HL-60 (cell line): ENCODE measurements around the gene HCN2.

ENCODE experiments used
- DNase-seq, 2 experiments: peaks; one replicate each; pipeline ENCODE4 v3.0.0-alpha.2; 2010 to 2020; ENCODE audit warnings: low read depth in 1 of 2, low spot score in 1 of 2
- H3K27ac ChIP-seq: fragments of 250-450 bp; sonication (Bioruptor Pico); replicated peaks from 2 replicates; pipeline ENCODE4 v1.5.1; 2020; ENCODE audit warnings: mild to moderate bottlenecking, moderate library complexity
- H3K27me3 ChIP-seq: fragments of 250-450 bp; sonication (Bioruptor Pico); 2 replicates; pipeline ENCODE4 v1.5.1; 2021; ENCODE audit warnings: mild to moderate bottlenecking, moderate library complexity; ENCODE audit not compliant: insufficient read depth, poor library complexity, severe bottlenecking
- H3K4me3 ChIP-seq: replicated peaks from 2 replicates; pipeline ENCODE4 v1.5.1; 2011; ENCODE audit warnings: mild to moderate bottlenecking, control low read depth, low read length; ENCODE audit not compliant: insufficient read depth
- CTCF ChIP-seq: IDR thresholded peaks from one replicate; pipeline ENCODE4 v1.5.1; 2011; ENCODE audit warnings: low read length, control low read depth, inconsistent platforms; ENCODE audit not compliant: insufficient read depth
- GABPA ChIP-seq: IDR thresholded peaks from 2 replicates; pipeline ENCODE4 v1.6.1; 2012; ENCODE audit warnings: low read depth
- POLR2AphosphoS5 ChIP-seq: IDR thresholded peaks from 2 replicates; pipeline ENCODE4 v1.6.1; 2012; ENCODE audit warnings: low read depth
- REST ChIP-seq: IDR thresholded peaks from 2 replicates; pipeline ENCODE4 v1.6.1; 2012; ENCODE audit warnings: low read depth; ENCODE audit not compliant: insufficient replicate concordance
- SPI1 ChIP-seq: IDR thresholded peaks from 2 replicates; pipeline ENCODE4 v1.6.1; 2012; ENCODE audit warnings: low read depth, mild to moderate bottlenecking, borderline replicate concordance

HCN2 gene

GRCh38 chr19:617551-618246, 28.0 kb downstream of the HCN2 start:
- no peak for TF ChIP-seq SPI1
- TF ChIP-seq POLR2AphosphoS5, result no peak
- no peak for TF ChIP-seq CTCF
- TF ChIP-seq GABPA, result no peak
- no peak for TF ChIP-seq REST
- H3K27ac ChIP-seq, result no peak overlapping the region
- H3K4me3 ChIP-seq, result no peak overlapping the region
- no peaks in the 10 kb centered on the region for H3K27me3 ChIP-seq
- no peak for DNase-seq

GRCh38 chr19:618247-618619, 28.6 kb downstream of the HCN2 start:
- TF ChIP-seq SPI1 (no peak), CTCF (no peak), POLR2AphosphoS5 (no peak), REST (no peak), GABPA (no peak)
- Histone ChIP-seq H3K4me3 (no peak overlapping the region), H3K27ac (no peak overlapping the region), H3K27me3 (no peaks in the 10 kb centered on the region)
- DNase-seq, result no peak

- H3K4me3 ChIP-seq, result no peak overlapping the region
- DNase-seq, result no peak
- TF ChIP-seq CTCF, result no peak
- no peak for TF ChIP-seq POLR2AphosphoS5
- no peak for TF ChIP-seq REST
- TF ChIP-seq SPI1, result no peak
- TF ChIP-seq GABPA, result no peak
- H3K27me3 ChIP-seq, result no peaks in the 10 kb centered on the region
- no peak overlapping the region for H3K27ac ChIP-seq
Measured at GRCh38 chr19:618674-619285, 29.1 kb downstream of the HCN2 start.
